Karpas-422 (cell line): ENCODE results near the gene RGS3. TPM values are rescaled to one million over a fixed set of nuclear protein-coding genes. Genes with fewer than 3 reads are reported as not detected.

Experiments used
- DNase-seq: peaks from one replicate; pipeline ENCODE4 v3.0.0-alpha.2; 2015
- H2AFZ ChIP-seq: fragments of 200-600 bp; sonication (generic); 2 replicates; pipeline ENCODE4 v1.6.1; 2014; ENCODE audit warnings: antibody characterized with exemption, low read length, mixed read lengths
- H3K27ac ChIP-seq: fragments of 200-600 bp; sonication (generic); 2 replicates; pipeline ENCODE4 v1.5.1; 2014; ENCODE audit warnings: mild to moderate bottlenecking, low read length, moderate library complexity
- H3K27me3 ChIP-seq: fragments of 200-600 bp; sonication (generic); 2 replicates; pipeline ENCODE4 v1.6.1; 2014; ENCODE audit warnings: low read length, mixed read lengths
- H3K36me3 ChIP-seq: fragments of 200-600 bp; sonication (generic); 2 replicates; pipeline ENCODE4 v1.6.1; 2014; ENCODE audit warnings: low read length, mixed read lengths; ENCODE audit not compliant: insufficient read depth
- H3K4me1 ChIP-seq: fragments of 200-600 bp; sonication (generic); 2 replicates; pipeline ENCODE4 v1.6.1; 2014; ENCODE audit warnings: mild to moderate bottlenecking, low read length, mixed read lengths
- H3K4me2 ChIP-seq: fragments of 200-600 bp; sonication (generic); 2 replicates; pipeline ENCODE4 v1.6.1; 2014; ENCODE audit warnings: low read length, low read depth, mild to moderate bottlenecking; ENCODE audit not compliant: poor library complexity, severe bottlenecking
- H3K4me3 ChIP-seq: fragments of 200-600 bp; sonication (generic); 2 replicates; pipeline ENCODE4 v1.5.1; 2014; ENCODE audit warnings: mild to moderate bottlenecking, antibody characterized with exemption, low read length, mixed read lengths
- H3K79me2 ChIP-seq: fragments of 200-600 bp; sonication (generic); 2 replicates; pipeline ENCODE4 v1.6.1; 2014; ENCODE audit warnings: mild to moderate bottlenecking, low read length, mixed read lengths
- H3K9ac ChIP-seq: fragments of 200-600 bp; sonication (generic); 2 replicates; pipeline ENCODE4 v1.6.0; 2014; ENCODE audit warnings: low read length
- H3K9me2 ChIP-seq: fragments of 200-600 bp; sonication (generic), shearing (Covaris generic); replicated peaks from 2 replicates; pipeline ENCODE4 v1.6.0; 2014; ENCODE audit warnings: mild to moderate bottlenecking, low read length, moderate library complexity; ENCODE audit not compliant: insufficient read depth
- H3K9me3 ChIP-seq: fragments of 300-700, 200-600 bp; sonication (generic); 2 replicates; pipeline ENCODE4 v1.6.1; 2014; ENCODE audit warnings: low read length, mixed read lengths
- H4K20me1 ChIP-seq: fragments of 200-600 bp; sonication (generic); 2 replicates; pipeline ENCODE4 v1.6.1; 2014; ENCODE audit warnings: mild to moderate bottlenecking, antibody characterized with exemption, low read length, low read depth; ENCODE audit not compliant: insufficient read depth
- total RNA-seq: library from RNA; depleted of rRNA; stranded (reverse); fragments of >200 nt; shearing (Covaris generic); gene quantifications from 2 replicates; pipeline ENCODE4 v1.2.3, GENCODE V29; 2014; ENCODE audit warnings: low replicate concordance

The RGS3 gene
- total RNA-seq, 1 experiment from 2014 or later, result 1.3 TPM

GRCh38 chr9:113596616-113597320 is 133.2 kb downstream of the RGS3 start:
- no peak for DNase-seq
- no peak overlapping the region for H3K27ac ChIP-seq
- H3K9ac ChIP-seq, result no peak overlapping the region
- H3K4me1 ChIP-seq, result peaks cover 15% of the 10 kb centered on the region
- no peak overlapping the region for H3K4me3 ChIP-seq
- H3K4me2 ChIP-seq, result no peak overlapping the region
- no peak overlapping the region for H2AFZ ChIP-seq
- no peaks in the 10 kb centered on the region for H3K27me3 ChIP-seq
- no peaks in the 10 kb centered on the region for H3K36me3 ChIP-seq
- H3K79me2 ChIP-seq, result no peaks in the 10 kb centered on the region
- no peaks in the 10 kb centered on the region for H3K9me3 ChIP-seq
- no peaks in the 10 kb centered on the region for H4K20me1 ChIP-seq
- H3K9me2 ChIP-seq, result no peaks in the 10 kb centered on the region

- Histone ChIP-seq H3K27ac (no peak overlapping the region), H3K9ac (no peak overlapping the region), H2AFZ (no peak overlapping the region), H3K4me3 (no peak overlapping the region), H3K36me3 (no peaks in the 10 kb centered on the region), H3K9me2 (no peaks in the 10 kb centered on the region), H3K4me2 (no peak overlapping the region), H3K4me1 (peaks cover 24% of the 10 kb centered on the region), H3K79me2 (no peaks in the 10 kb centered on the region), H4K20me1 (no peaks in the 10 kb centered on the region), H3K27me3 (no peaks in the 10 kb centered on the region), H3K9me3 (no peaks in the 10 kb centered on the region)
- DNase-seq, result no peak
These were observed 134.1 kb downstream of the RGS3 start for GRCh38 chr9:113597390-113598241.

GRCh38 chr9:113598451-113598850 is 134.9 kb downstream of the RGS3 start:
- Histone ChIP-seq H3K4me3 (no peak overlapping the region), H3K9ac (no peak overlapping the region), H3K9me3 (no peaks in the 10 kb centered on the region), H3K79me2 (no peaks in the 10 kb centered on the region), H3K27ac (no peak overlapping the region), H4K20me1 (no peaks in the 10 kb centered on the region), H3K36me3 (no peaks in the 10 kb centered on the region), H3K4me2 (no peak overlapping the region), H2AFZ (no peak overlapping the region), H3K9me2 (no peaks in the 10 kb centered on the region), H3K4me1 (peaks cover 31% of the 10 kb centered on the region), H3K27me3 (no peaks in the 10 kb centered on the region)
- DNase-seq, result no peak

GRCh38 chr9:113598883-113599282 is 135.4 kb downstream of the RGS3 start:
- H3K4me1 ChIP-seq, result peaks cover 30% of the 10 kb centered on the region
- no peaks in the 10 kb centered on the region for H4K20me1 ChIP-seq
- H3K27ac ChIP-seq, result no peak overlapping the region
- H3K36me3 ChIP-seq, result no peaks in the 10 kb centered on the region
- no peaks in the 10 kb centered on the region for H3K27me3 ChIP-seq
- no peak overlapping the region for H3K9ac ChIP-seq
- DNase-seq, result no peak
- no peaks in the 10 kb centered on the region for H3K79me2 ChIP-seq
- no peaks in the 10 kb centered on the region for H3K9me3 ChIP-seq
- no peaks in the 10 kb centered on the region for H3K9me2 ChIP-seq
- H2AFZ ChIP-seq, result no peak overlapping the region
- no peak overlapping the region for H3K4me3 ChIP-seq
- H3K4me2 ChIP-seq, result no peak overlapping the region

- no peaks in the 10 kb centered on the region for H3K9me2 ChIP-seq
- no peak overlapping the region for H3K4me2 ChIP-seq
- no peak overlapping the region for H3K27ac ChIP-seq
- H3K27me3 ChIP-seq, result no peaks in the 10 kb centered on the region
- H4K20me1 ChIP-seq, result no peaks in the 10 kb centered on the region
- H3K9ac ChIP-seq, result no peak overlapping the region
- H3K4me1 ChIP-seq, result peaks cover 26% of the 10 kb centered on the region
- no peaks in the 10 kb centered on the region for H3K9me3 ChIP-seq
- no peak overlapping the region for H2AFZ ChIP-seq
- DNase-seq, result no peak
- no peaks in the 10 kb centered on the region for H3K79me2 ChIP-seq
- no peaks in the 10 kb centered on the region for H3K36me3 ChIP-seq
- no peak overlapping the region for H3K4me3 ChIP-seq
These were observed 136.1 kb downstream of the RGS3 start for GRCh38 chr9:113599646-113600022.

- Histone ChIP-seq H2AFZ (no peak overlapping the region), H3K9me3 (no peaks in the 10 kb centered on the region), H3K4me2 (no peak overlapping the region), H3K36me3 (no peaks in the 10 kb centered on the region), H3K9me2 (no peaks in the 10 kb centered on the region), H4K20me1 (no peaks in the 10 kb centered on the region), H3K27ac (no peak overlapping the region), H3K9ac (no peak overlapping the region), H3K27me3 (no peaks in the 10 kb centered on the region), H3K4me1 (peaks cover 26% of the 10 kb centered on the region), H3K79me2 (no peaks in the 10 kb centered on the region), H3K4me3 (no peak overlapping the region)
- DNase-seq, result no peak
These were observed 136.7 kb downstream of the RGS3 start for GRCh38 chr9:113600023-113600823.

GRCh38 chr9:113600871-113601614 is 137.5 kb downstream of the RGS3 start:
- no peak for DNase-seq
- Histone ChIP-seq H3K27me3 (no peaks in the 10 kb centered on the region), H3K9me2 (no peaks in the 10 kb centered on the region), H3K4me2 (no peak overlapping the region), H3K9me3 (no peaks in the 10 kb centered on the region), H3K9ac (no peak overlapping the region), H2AFZ (no peak overlapping the region), H3K79me2 (no peaks in the 10 kb centered on the region), H4K20me1 (no peaks in the 10 kb centered on the region), H3K27ac (no peak overlapping the region), H3K4me1 (peaks cover 28% of the 10 kb centered on the region), H3K36me3 (no peaks in the 10 kb centered on the region), H3K4me3 (no peak overlapping the region)
